22Rv1 (cell line): ENCODE measurements around the gene PFKFB3.

ENCODE experiments used
- CTCF ChIP-seq: fragments of 450-650 bp; IDR thresholded peaks from 2 replicates; pipeline ENCODE4 v1.5.1; 2017; ENCODE audit warnings: mild to moderate bottlenecking
- ZFX ChIP-seq: fragments of 450-650 bp; IDR thresholded peaks from 2 replicates; pipeline ENCODE4 v1.6.1; 2017; ENCODE audit warnings: antibody characterized with exemption, borderline replicate concordance

DNA sequence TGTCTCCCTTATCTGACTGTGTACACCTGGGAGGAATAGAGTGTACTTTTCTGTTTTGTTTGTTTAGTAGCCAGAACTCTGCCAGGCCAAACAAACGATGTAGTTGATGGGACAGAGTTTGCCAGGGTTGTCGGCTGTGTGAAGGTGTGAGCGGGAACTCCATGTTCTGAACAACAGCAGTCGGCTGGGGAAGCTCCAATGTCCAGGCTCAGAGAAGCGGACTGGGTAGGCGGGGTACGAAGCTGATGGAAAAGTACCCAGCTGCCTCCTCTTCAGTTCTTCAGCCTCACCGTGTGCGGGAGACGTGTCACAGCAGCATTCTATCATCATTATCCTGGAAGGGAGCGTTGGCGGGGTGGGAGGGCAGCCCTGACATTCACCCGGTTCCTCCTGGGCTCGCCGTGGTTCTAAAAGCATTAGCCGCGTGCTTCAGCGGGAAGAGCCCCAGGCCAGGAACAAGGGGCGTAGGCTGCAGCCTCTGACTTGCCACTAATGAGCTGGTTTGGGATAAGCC is 52.9 kb downstream of the PFKFB3 start:
- TF ChIP-seq CTCF: no peak
- TF ChIP-seq ZFX: no peak
